HepG2 (cell line): ENCODE results near the gene ABT1. TPM values are rescaled to one million over a fixed set of nuclear protein-coding genes. Genes with fewer than 3 reads are reported as not detected.

Experiments used
- ATAC-seq: fragments of 200-7000 bp; cut with Tn5 transposase; 3 replicates; pipeline ENCODE4 v1.9.1; 2020; ENCODE audit warnings: mild to moderate bottlenecking, moderate library complexity
- BruUV-seq: library from RNA; stranded (reverse); fragments of 400-500 nt; replicated peaks from 2 replicates; lab custom pipeline; 2021; lab: Mats Ljungman, UMichigan
- CTCF ChIA-PET: fragments of 300-600 bp; formaldehyde crosslinking; extraction: SDS; loops from one replicate; lab custom pipeline; 2021; ENCODE audit warnings: low total read pairs, inconsistent platforms, low intra/inter-chr PET ratio; lab: Yijun Ruan, JAX
- POLR2A ChIA-PET: fragments of 350-600 bp; sonication (Branson Sonifier 250); formaldehyde crosslinking; loops from one replicate; lab custom pipeline; 2020; ENCODE audit warnings: antibody characterized with exemption, inconsistent platforms; lab: Yijun Ruan, JAX
- DNase-seq: peaks from one replicate; pipeline ENCODE4 v3.0.0-alpha.2; 2015; ENCODE audit warnings: low spot score
- FAIRE-seq: peaks from 3 replicates; lab custom pipeline; 2011; peaks lifted over from hg19 to GRCh38; lab: Jason Lieb, UNC
- H2AFZ ChIP-seq: one replicate; pipeline ENCODE4 v1.6.1; 2011; ENCODE audit warnings: low read length, inconsistent platforms
- H3K27ac ChIP-seq: fragments of 300-600 bp; 3 replicates; pipeline ENCODE4 v1.8.0; 2011; ENCODE audit warnings: mixed run types, mild to moderate bottlenecking, mixed read lengths, low read length, inconsistent platforms; ENCODE audit not compliant: insufficient read depth; ENCODE audit errors: extremely low read length
- H3K27me3 ChIP-seq, 2 experiments: fragments of 200-600 bp in 1 of 2; 2 replicates in 1 of 2; 3 replicates in 1 of 2; pipeline versions ENCODE4 v1.6.0 to v1.8.0; 2011; ENCODE audit warnings: low read length in 2 of 2, mild to moderate bottlenecking in 2 of 2, moderate library complexity in 2 of 2, inconsistent platforms in 1 of 2; ENCODE audit not compliant: insufficient read depth in 2 of 2, control insufficient read depth in 1 of 2
- H3K36me3 ChIP-seq, 2 experiments: fragments of 200-600 bp in 1 of 2; replicated peaks in 1 of 2; 2 replicates in 1 of 2; 3 replicates in 1 of 2; pipeline versions ENCODE4 v1.5.1 to v1.8.0; 2011; ENCODE audit warnings: low read length in 2 of 2, inconsistent platforms in 1 of 2; ENCODE audit not compliant: insufficient read depth in 2 of 2, control insufficient read depth in 1 of 2
- H3K4me1 ChIP-seq: 2 replicates; pipeline ENCODE4 v1.5.1; 2012; ENCODE audit warnings: low read length, inconsistent platforms; ENCODE audit not compliant: insufficient read depth
- H3K4me2 ChIP-seq: 2 replicates; pipeline ENCODE4 v1.6.0; 2011; ENCODE audit warnings: low read depth, low read length, inconsistent platforms
- H3K4me3 ChIP-seq, 3 experiments: fragments of 200-600 bp in 1 of 3; sonication (generic), shearing (Covaris generic) in 1 of 3; replicated peaks in 1 of 3; 2 replicates each; pipeline ENCODE4 v1.5.1; 2011 to 2016; ENCODE audit warnings: low read length in 3 of 3, inconsistent platforms in 2 of 3, low read depth in 2 of 3, mild to moderate bottlenecking in 2 of 3, control low read depth in 1 of 3, mixed read lengths in 1 of 3; ENCODE audit not compliant: insufficient read depth in 1 of 3
- H3K79me2 ChIP-seq: one replicate; pipeline ENCODE4 v1.6.1; 2011; ENCODE audit warnings: low read length, inconsistent platforms; ENCODE audit not compliant: insufficient read depth
- H3K9ac ChIP-seq: 2 replicates; pipeline ENCODE4 v1.6.0; 2011; ENCODE audit warnings: mild to moderate bottlenecking, low read depth, low read length, inconsistent platforms; ENCODE audit not compliant: insufficient read depth
- H3K9me3 ChIP-seq: 2 replicates; pipeline ENCODE4 v1.5.1; 2012; ENCODE audit warnings: mild to moderate bottlenecking, low read length
- H4K20me1 ChIP-seq: 2 replicates; pipeline ENCODE4 v1.6.0; 2011; ENCODE audit warnings: inconsistent platforms, mild to moderate bottlenecking, low read length, moderate library complexity; ENCODE audit not compliant: insufficient read depth
- CCAR2 ChIP-seq: fragments of 200-400 bp; formaldehyde crosslinking; optimal IDR thresholded peaks from 2 replicates; pipeline ENCODE3; 2018; ENCODE audit warnings: low read depth, mild to moderate bottlenecking, low read length, moderate library complexity
- IKZF1 ChIP-seq: fragments of 450-650 bp; IDR thresholded peaks from 2 replicates; pipeline ENCODE4 v1.7.1; 2016
- JDP2 ChIP-seq: sonication (generic); formaldehyde crosslinking; IDR thresholded peaks from 2 replicates; pipeline ENCODE4 v1.8.1; 2022; ENCODE audit warnings: missing genetic modification reagents, borderline replicate concordance
- KAT8 ChIP-seq: IDR thresholded peaks from 2 replicates; pipeline ENCODE4 v1.6.1; 2016; ENCODE audit warnings: missing genetic modification reagents, missing compliant biosample characterization
- MTF2 ChIP-seq: sonication (generic); formaldehyde crosslinking; IDR thresholded peaks from 2 replicates; pipeline ENCODE4 v1.5.0; 2020; ENCODE audit warnings: missing genetic modification reagents, borderline replicate concordance
- NCOA1 ChIP-seq: sonication (generic); formaldehyde crosslinking; IDR thresholded peaks from 2 replicates; pipeline ENCODE4 v1.9.0; 2021; ENCODE audit warnings: missing genetic modification reagents
- NPAS2 ChIP-seq: sonication (generic); formaldehyde crosslinking; IDR thresholded peaks from 2 replicates; pipeline ENCODE4 v1.8.0; 2022; ENCODE audit warnings: mild to moderate bottlenecking, missing genetic modification reagents, borderline replicate concordance
- TGIF2 ChIP-seq: IDR thresholded peaks from 2 replicates; pipeline ENCODE4 v1.6.1; 2016; ENCODE audit warnings: control low read depth, missing compliant biosample characterization
- ZNF17 ChIP-seq: sonication (generic); formaldehyde crosslinking; IDR thresholded peaks from 2 replicates; pipeline ENCODE4 v1.5.0; 2020; ENCODE audit warnings: mild to moderate bottlenecking, missing genetic modification reagents
- ZNF256 ChIP-seq: sonication (generic); formaldehyde crosslinking; conservative IDR thresholded peaks from 2 replicates; pipeline ENCODE4 v1.4.0; 2020; ENCODE audit warnings: missing genetic modification reagents
- ZNF263 ChIP-seq: sonication (generic); formaldehyde crosslinking; IDR thresholded peaks from 2 replicates; pipeline ENCODE4 v1.4.0; 2020; ENCODE audit warnings: missing genetic modification reagents
- ZNF264 ChIP-seq: sonication (generic); formaldehyde crosslinking; IDR thresholded peaks from 2 replicates; pipeline ENCODE4 v1.4.0; 2020; ENCODE audit warnings: missing genetic modification reagents
- in situ Hi-C: cut with HindIII; loops from 2 replicates; pipeline ENCODE4 v1.10.0; 2017; ENCODE audit warnings: low pct_unique_long_range_greater_than_20kb; ENCODE audit not compliant: extremely low pct_ligation_motif_present
- intact Hi-C: fragments of 100-400 bp; cut with micrococcal nuclease; formaldehyde crosslinking; loops from one replicate; pipeline ENCODE4 v1.10.0; 2022; ENCODE audit not compliant: unreplicated experiment
- polyA plus RNA-seq, 8 experiments: library from polyadenylated mRNA; depleted of rRNA in 3 of 8; stranded (reverse) in 7 of 8; unstranded in 1 of 8; fragments of >200 nt; fragmentation: Illumina TruSeq in 4 of 8; extraction: Trizol in 4 of 8; gene quantifications; 2 replicates each; pipeline versions ENCODE4 v1.2.1 to v1.2.3, GENCODE V29; 2011 to 2016; ENCODE audit warnings: low read depth in 4 of 8, missing spikeins in 1 of 8, mixed read lengths in 1 of 8; ENCODE audit not compliant: insufficient read depth in 1 of 8
- total RNA-seq, 5 experiments: library from RNA; depleted of rRNA; stranded (reverse); fragments of >200 nt; fragmentation: Illumina TruSeq; extraction: Trizol; gene quantifications; 2 replicates each; pipeline ENCODE4 v1.2.3, GENCODE V29; 2016; ENCODE audit warnings: low read depth in 1 of 5
- TF ChIP-seq, protein P1 (sequence below): sonication (generic); formaldehyde crosslinking; IDR thresholded peaks from 2 replicates; pipeline ENCODE4 v1.8.1; 2023; ENCODE audit warnings: mild to moderate bottlenecking, missing genetic modification reagents

The ABT1 gene
- total and polyA plus RNA-seq, 2 of the 13 experiments (the other 11 are each of a cell fraction or from before 2014, with no cell fraction given), result 38.4 TPM

DNA sequence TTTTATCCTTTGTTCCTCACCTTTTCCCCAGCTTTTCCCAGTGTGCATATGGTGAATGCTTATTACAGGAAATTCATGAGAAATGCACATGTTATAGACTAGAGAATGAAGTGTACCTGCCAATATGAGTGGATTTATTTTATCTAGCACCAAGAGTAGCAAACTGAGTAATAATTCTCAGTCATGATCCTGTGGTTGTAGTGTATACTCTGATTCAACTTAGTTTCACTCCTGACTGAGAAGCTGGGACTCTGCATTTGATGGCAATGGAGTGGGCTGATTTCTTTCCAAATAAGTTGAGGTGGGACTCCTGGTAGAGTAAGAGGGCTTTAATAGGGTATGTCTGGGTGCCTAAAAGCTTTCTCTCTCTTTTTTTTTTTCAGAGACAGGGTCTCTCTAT is 4.0 kb downstream of the ABT1 start:
- H3K4me1 ChIP-seq, result peaks cover 8% of the 10 kb centered on the region
- in situ Hi-C loops (no loop called here), intact Hi-C loops (no loop called here)
- H3K9me3 ChIP-seq, result no peaks in the 10 kb centered on the region
- no peak overlapping the region for H3K4me3 ChIP-seq
- DNase-seq (no peak), FAIRE-seq (no peak), ATAC-seq (no peak)
- H2AFZ ChIP-seq, result no peak overlapping the region
- no peaks in the 10 kb centered on the region for H4K20me1 ChIP-seq
- CTCF ChIA-PET, result no interaction called here
- no peaks in the 10 kb centered on the region; a peak in 1 of 5 replicates for H3K27me3 ChIP-seq
- no peak overlapping the region for H3K27ac ChIP-seq
- H3K9ac ChIP-seq, result no peak overlapping the region
- peaks cover 15% of the 10 kb centered on the region for H3K79me2 ChIP-seq
- no peak for TF ChIP-seq ZNF264 (CRISPR knock-in tag)
- TF ChIP-seq KAT8 (CRISPR knock-in tag), result no peak
- TF ChIP-seq TGIF2, result no peak
- TF ChIP-seq NPAS2 (CRISPR knock-in tag), result no peak
- TF ChIP-seq ZNF256 (CRISPR knock-in tag), result no peak
- no peak for TF ChIP-seq ZNF263 (CRISPR knock-in tag)
- TF ChIP-seq, protein P1, sequence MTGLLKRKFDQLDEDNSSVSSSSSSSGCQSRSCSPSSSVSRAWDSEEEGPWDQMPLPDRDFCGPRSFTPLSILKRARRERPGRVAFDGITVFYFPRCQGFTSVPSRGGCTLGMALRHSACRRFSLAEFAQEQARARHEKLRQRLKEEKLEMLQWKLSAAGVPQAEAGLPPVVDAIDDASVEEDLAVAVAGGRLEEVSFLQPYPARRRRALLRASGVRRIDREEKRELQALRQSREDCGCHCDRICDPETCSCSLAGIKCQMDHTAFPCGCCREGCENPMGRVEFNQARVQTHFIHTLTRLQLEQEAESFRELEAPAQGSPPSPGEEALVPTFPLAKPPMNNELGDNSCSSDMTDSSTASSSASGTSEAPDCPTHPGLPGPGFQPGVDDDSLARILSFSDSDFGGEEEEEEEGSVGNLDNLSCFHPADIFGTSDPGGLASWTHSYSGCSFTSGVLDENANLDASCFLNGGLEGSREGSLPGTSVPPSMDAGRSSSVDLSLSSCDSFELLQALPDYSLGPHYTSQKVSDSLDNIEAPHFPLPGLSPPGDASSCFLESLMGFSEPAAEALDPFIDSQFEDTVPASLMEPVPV (CRISPR knock-in tag), result no peak
- no peak for TF ChIP-seq NCOA1 (CRISPR knock-in tag)
- no peak for TF ChIP-seq CCAR2
- no peak for TF ChIP-seq JDP2
- no peak for TF ChIP-seq IKZF1
- no peak for TF ChIP-seq MTF2 (CRISPR knock-in tag)
- no peak for TF ChIP-seq ZNF17 (CRISPR knock-in tag)
- no TSS peak for BruUV-seq
- no peak overlapping the region for H3K4me2 ChIP-seq
- POLR2A ChIA-PET, result no interaction called here
- peaks cover 4 to 19% of the 10 kb centered on the region in 2 experiments for H3K36me3 ChIP-seq
